Measurements from ENCODE around the gene A4GNT. TPM values are rescaled to one million over a fixed set of nuclear protein-coding genes. Genes with fewer than 3 reads are reported as not detected.
"Not testable (repeated sequence)": the region's sequence is repeated elsewhere in the genome, so short reads cannot be mapped to it uniquely, and the experiment has no call there.

The A4GNT gene
- total RNA-seq = not detected in 2 replicates

GRCh38 chr3:138132239-138132638 lies at the start of gene A4GNT:
A4GNT (minus strand) TSS chr3:138132390; CDS start chr3:138131256, 1,134 bp downstream.
- DNase-seq (ENCODE audit: low spot score) = no peak
- H3K36me3 Mint-ChIP-seq (ENCODE audit: low read depth) = no peaks in the 10 kb centered on the region
- intact Hi-C loops (cut with micrococcal nuclease) = no loop called here
- no peaks in the 10 kb centered on the region for H3K4me1 Mint-ChIP-seq (ENCODE audit: low read depth)
- H3K9me3 Mint-ChIP-seq = no peaks in the 10 kb centered on the region
- H3K27ac Mint-ChIP-seq = no peak within 1 kb of the TSS
- no peak within 1 kb of the TSS for H3K4me3 Mint-ChIP-seq
- peaks cover 32% of the 10 kb centered on the region for H3K27me3 Mint-ChIP-seq (ENCODE audit: insufficient read depth)

DNA sequence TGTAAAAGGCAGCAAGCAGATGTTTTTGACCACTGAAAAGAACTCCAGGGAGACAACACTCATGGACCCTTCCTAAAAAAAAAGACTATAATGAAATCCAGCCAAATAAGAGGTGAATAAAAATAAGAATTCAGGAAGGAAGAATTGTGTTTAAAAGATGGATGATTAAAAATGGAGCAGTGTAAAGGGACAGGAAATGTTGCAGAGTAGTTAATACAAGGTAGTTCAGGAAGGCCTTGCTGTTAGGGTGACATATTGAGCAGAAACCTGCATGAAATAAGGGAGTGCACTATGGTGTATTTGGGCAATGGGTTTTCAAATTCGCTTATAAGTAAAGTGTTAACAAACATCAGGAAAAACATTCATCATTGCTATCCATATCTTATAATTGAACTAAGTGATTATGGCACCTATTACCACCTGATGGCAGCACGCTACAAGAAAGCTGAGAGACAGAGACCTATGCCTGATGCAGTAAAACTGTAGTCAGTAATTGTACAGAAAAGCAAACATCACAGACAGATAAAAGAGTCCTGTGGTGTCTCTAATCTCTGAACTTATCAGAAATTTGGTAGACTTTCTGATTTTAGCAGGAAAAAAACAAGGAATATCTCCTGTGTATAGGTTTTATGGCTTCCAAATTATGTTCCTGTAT lies 48.3 kb upstream of the A4GNT start:
- intact Hi-C loops (cut with micrococcal nuclease) = loop anchor here (1.0 to 5.0 kb wide), 3 partner anchors 149 to 737 kb away; partner anchors contain the start of genes MRAS and NME9
- peaks cover 12% of the 10 kb centered on the region for H3K27me3 Mint-ChIP-seq (ENCODE audit: insufficient read depth)
- no peak for DNase-seq (ENCODE audit: low spot score)
- H3K36me3 Mint-ChIP-seq (ENCODE audit: low read depth) = no peaks in the 10 kb centered on the region
- H3K27ac Mint-ChIP-seq = no peak overlapping the region
- H3K4me3 Mint-ChIP-seq = no peak overlapping the region
- peaks cover 5% of the 10 kb centered on the region for H3K4me1 Mint-ChIP-seq (ENCODE audit: low read depth)
- no peaks in the 10 kb centered on the region for H3K9me3 Mint-ChIP-seq

DNA sequence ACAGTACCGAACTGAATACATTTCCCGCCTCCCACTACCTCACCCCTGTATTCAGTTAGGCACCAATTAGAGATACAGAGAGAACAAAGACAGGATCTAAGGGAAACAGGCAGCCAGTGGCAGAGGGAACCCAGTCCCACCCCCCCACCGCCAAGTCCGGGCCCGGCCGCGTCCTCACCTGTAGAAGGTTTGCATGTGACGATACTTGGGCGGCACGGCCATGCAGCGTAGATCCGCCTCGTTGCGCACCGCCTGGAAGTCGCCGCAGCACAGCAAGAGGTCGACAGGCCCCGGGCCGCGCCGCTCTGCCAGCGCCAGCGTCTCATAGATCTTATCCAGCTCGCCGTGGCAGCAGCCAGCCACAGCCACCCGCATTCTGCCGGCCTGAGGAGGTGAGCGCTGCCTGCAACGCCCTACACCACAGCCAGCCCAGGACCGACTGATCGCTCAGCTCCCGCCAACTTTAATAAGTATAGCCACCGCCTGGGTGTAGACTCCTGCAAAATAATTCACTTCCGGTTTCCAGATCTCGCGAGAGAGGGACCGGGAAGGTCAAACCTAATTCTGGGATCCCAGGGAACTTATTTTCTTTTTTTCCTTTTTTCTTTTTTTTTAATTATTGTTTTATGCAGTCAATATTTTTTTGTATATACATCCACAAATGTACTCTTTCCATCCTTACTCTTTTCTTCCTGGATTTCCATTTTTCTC lies 42.4 kb upstream of the A4GNT start, which contains the start of gene DBR1:
TSS of gene DBR1 (minus strand) at position 501 of the 711 bp plus-strand sequence. CDS start at position 375, 126 bp downstream.
- intact Hi-C loops (cut with micrococcal nuclease) = loop anchor here (1.0 to 5.0 kb wide), 6 partner anchors 13 to 1215 kb away; partner anchors contain the start of genes ARMC8, CEP70, COPB2 and MRPS22
- peaks cover 42% of the 10 kb centered on the region for H3K4me1 Mint-ChIP-seq (ENCODE audit: low read depth)
- H3K27me3 Mint-ChIP-seq (ENCODE audit: insufficient read depth) = peaks cover 7% of the 10 kb centered on the region
- peak within 1 kb of the TSS; percentile 94 for H3K27ac Mint-ChIP-seq
- H3K4me3 Mint-ChIP-seq = peak within 1 kb of the TSS; percentile 98
- peak; percentile 68 for DNase-seq (ENCODE audit: low spot score)
- peaks cover 18% of the 10 kb centered on the region for H3K36me3 Mint-ChIP-seq (ENCODE audit: low read depth)
- H3K9me3 Mint-ChIP-seq = no peaks in the 10 kb centered on the region

DNA sequence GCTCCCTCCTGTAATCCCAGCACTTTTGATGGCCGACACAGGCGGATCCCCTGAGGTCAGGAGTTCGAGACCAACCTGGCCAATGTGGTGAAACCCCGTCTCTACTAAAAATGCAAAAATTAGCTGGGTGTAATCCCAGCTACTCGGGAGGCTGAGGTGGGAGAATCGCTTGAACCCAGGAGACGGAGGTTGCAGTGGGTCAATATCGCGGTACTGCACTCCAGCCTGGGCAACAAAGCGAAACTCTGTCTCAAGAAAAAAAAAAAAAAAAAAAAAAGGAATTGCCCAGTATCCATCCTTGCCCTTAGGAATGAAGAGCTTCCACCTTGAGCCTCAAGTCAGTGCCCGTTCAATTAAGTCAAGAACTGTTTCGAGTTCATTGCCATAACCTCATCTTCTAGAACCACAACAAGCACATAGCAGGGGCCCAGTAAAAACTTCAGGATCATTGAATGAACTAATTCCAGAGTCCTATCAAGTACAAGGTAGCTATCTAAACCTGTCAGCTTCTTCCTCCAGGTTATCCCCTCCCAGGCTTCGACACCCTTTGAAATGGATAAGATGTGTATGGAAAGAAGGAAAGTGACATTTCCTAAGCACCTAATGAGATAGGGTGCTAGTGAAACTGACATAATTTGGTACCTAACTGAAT lies 41.7 kb upstream of the A4GNT start:
- Mint-ChIP-seq H3K9me3 (no peaks in the 10 kb centered on the region), H3K36me3 (ENCODE audit: low read depth) (peaks cover 19% of the 10 kb centered on the region), H3K4me3 (peak overlapping the region; percentile 98), H3K27ac (peak overlapping the region; percentile 94), H3K4me1 (ENCODE audit: low read depth) (peaks cover 42% of the 10 kb centered on the region), H3K27me3 (ENCODE audit: insufficient read depth) (peaks cover 3% of the 10 kb centered on the region)
- DNase-seq (ENCODE audit: low spot score) = no peak
- intact Hi-C loops (cut with micrococcal nuclease) = loop anchor here (1.0 to 5.0 kb wide), 6 partner anchors 13 to 1215 kb away; partner anchors contain the start of genes ARMC8, CEP70, COPB2 and MRPS22

- no peaks in the 10 kb centered on the region for H3K27me3 Mint-ChIP-seq (ENCODE audit: insufficient read depth)
- H3K27ac Mint-ChIP-seq = peak overlapping the region; percentile 44
- peaks cover 22% of the 10 kb centered on the region for H3K36me3 Mint-ChIP-seq (ENCODE audit: low read depth)
- peak overlapping the region; percentile 49 for H3K4me3 Mint-ChIP-seq
- H3K4me1 Mint-ChIP-seq (ENCODE audit: low read depth) = peaks cover 42% of the 10 kb centered on the region
- no peaks in the 10 kb centered on the region for H3K9me3 Mint-ChIP-seq
- intact Hi-C loops (cut with micrococcal nuclease) = loop anchor here (5.0 kb wide), 3 partner anchors 420 to 1170 kb away; partner anchors contain the start of genes CEP70, MRPS22 and PIK3CB
- DNase-seq (ENCODE audit: low spot score) = no peak
Observed at GRCh38 chr3:138172625-138173024, 40.4 kb upstream of the A4GNT start.

DNA sequence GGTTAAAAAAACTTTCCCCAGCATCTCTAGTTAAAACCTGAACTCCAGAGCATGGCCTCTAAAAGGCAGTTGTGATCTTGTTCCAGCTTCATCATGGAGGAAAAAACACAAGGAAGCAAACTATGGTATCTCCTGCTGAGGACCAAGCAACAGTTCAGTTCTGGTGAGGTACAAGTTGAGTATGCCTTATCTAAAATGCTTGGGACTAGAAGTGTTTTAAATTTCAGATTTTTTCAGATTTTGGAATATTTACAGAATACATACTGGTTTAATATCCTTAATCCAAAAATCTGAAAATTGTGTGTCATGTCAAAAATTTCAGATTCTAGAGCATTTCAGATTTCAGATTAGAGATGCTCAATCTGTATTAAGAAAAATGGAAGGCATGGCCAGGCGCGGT lies 32.9 kb upstream of the A4GNT start:
- no peaks in the 10 kb centered on the region for H3K4me1 Mint-ChIP-seq (ENCODE audit: low read depth)
- intact Hi-C loops (cut with micrococcal nuclease) = no loop called here
- no peak overlapping the region for H3K4me3 Mint-ChIP-seq
- DNase-seq (ENCODE audit: low spot score) = no peak
- H3K36me3 Mint-ChIP-seq (ENCODE audit: low read depth) = peaks cover 43% of the 10 kb centered on the region
- no peaks in the 10 kb centered on the region for H3K27me3 Mint-ChIP-seq (ENCODE audit: insufficient read depth)
- H3K27ac Mint-ChIP-seq = no peak overlapping the region
- no peaks in the 10 kb centered on the region for H3K9me3 Mint-ChIP-seq

GRCh38 chr3:138157743-138158142 lies 25.6 kb upstream of the A4GNT start:
- intact Hi-C loops (cut with micrococcal nuclease) = no loop called here
- Mint-ChIP-seq H3K4me1 (ENCODE audit: low read depth) (no peaks in the 10 kb centered on the region), H3K27ac (no peak overlapping the region), H3K36me3 (ENCODE audit: low read depth) (peaks cover 11% of the 10 kb centered on the region), H3K4me3 (no peak overlapping the region), H3K9me3 (peaks cover 13% of the 10 kb centered on the region), H3K27me3 (ENCODE audit: insufficient read depth) (peaks cover 4% of the 10 kb centered on the region)
- DNase-seq (ENCODE audit: low spot score) = no peak

DNA sequence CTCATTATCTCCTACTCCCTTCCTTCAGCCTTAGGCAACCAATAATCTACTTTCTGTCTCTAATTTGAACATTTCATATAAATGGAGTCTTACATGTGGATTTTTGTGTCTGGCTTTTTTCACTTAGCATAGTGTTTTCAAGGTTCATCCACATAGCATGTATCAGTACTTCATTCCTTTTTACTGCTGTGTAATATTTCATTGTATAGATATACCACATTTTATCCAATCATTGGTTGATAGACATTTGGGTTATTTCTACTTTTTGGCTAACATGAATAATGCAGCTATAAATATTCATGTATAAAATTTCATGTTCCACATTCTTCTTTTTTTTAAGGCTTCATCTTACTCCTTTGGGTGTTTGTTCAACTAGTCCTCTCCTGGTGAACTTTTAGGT lies 22.3 kb upstream of the A4GNT start:
- no peak overlapping the region for H3K27ac Mint-ChIP-seq

GRCh38 chr3:138148503-138148902 lies 16.3 kb upstream of the A4GNT start:
- intact Hi-C loops (cut with micrococcal nuclease) = no loop called here
- H3K36me3 Mint-ChIP-seq (ENCODE audit: low read depth) = no peaks in the 10 kb centered on the region

More for the DNA sequence above, 22.3 kb upstream of the A4GNT start:
- Mint-ChIP-seq H3K4me3 (no peak overlapping the region), H3K36me3 (ENCODE audit: low read depth) (no peaks in the 10 kb centered on the region), H3K27me3 (ENCODE audit: insufficient read depth) (peaks cover 6% of the 10 kb centered on the region), H3K4me1 (ENCODE audit: low read depth) (no peaks in the 10 kb centered on the region), H3K9me3 (peaks cover 13% of the 10 kb centered on the region)
- intact Hi-C loops (cut with micrococcal nuclease) = no loop called here
- DNase-seq (ENCODE audit: low spot score) = no peak

GRCh38 chr3:138142181-138142580 lies 10.0 kb upstream of the A4GNT start:
- H3K9me3 Mint-ChIP-seq; H3K36me3 Mint-ChIP-seq (ENCODE audit: low read depth); H3K4me3 Mint-ChIP-seq; intact Hi-C loops (cut with micrococcal nuclease); DNase-seq (ENCODE audit: low spot score); H3K27ac Mint-ChIP-seq; H3K4me1 Mint-ChIP-seq (ENCODE audit: low read depth): not testable (repeated sequence)
- H3K27me3 Mint-ChIP-seq (ENCODE audit: insufficient read depth) = peaks cover 23% of the 10 kb centered on the region

More at GRCh38 chr3:138148503-138148902, 16.3 kb upstream of the A4GNT start:
- Mint-ChIP-seq H3K9me3 (peaks cover 2% of the 10 kb centered on the region), H3K4me3 (no peak overlapping the region), H3K27ac (no peak overlapping the region), H3K27me3 (ENCODE audit: insufficient read depth) (peaks cover 12% of the 10 kb centered on the region), H3K4me1 (ENCODE audit: low read depth) (no peaks in the 10 kb centered on the region)
- no peak for DNase-seq (ENCODE audit: low spot score)

- intact Hi-C loops (cut with micrococcal nuclease) = no loop called here
- no peak for DNase-seq (ENCODE audit: low spot score)
- Mint-ChIP-seq H3K27me3 (ENCODE audit: insufficient read depth) (peaks cover 26% of the 10 kb centered on the region), H3K4me3 (no peak overlapping the region), H3K9me3 (no peaks in the 10 kb centered on the region), H3K36me3 (ENCODE audit: low read depth) (no peaks in the 10 kb centered on the region), H3K4me1 (ENCODE audit: low read depth) (no peaks in the 10 kb centered on the region), H3K27ac (no peak overlapping the region)
Observed at GRCh38 chr3:138140940-138141339, 8.8 kb upstream of the A4GNT start.

DNA sequence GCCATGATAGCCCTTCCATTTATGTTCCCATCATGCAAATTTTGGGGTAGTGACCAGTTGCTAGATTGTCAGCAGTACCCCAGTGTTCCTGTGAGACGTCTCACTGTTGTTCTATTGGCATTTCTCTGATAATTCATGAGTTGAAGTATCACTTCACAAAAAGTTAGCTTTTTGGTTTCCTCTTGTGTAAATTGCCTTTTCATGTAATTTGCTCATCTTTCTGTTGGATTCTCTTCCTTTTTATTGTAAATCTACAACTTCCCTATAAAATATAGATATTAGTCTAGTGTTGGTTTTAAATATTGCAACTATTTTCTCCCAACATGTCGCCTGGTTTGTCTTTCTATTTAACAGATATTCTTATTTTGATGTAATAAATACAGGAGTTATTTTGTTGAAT lies 7.5 kb upstream of the A4GNT start:
- no peaks in the 10 kb centered on the region for H3K36me3 Mint-ChIP-seq (ENCODE audit: low read depth)
- no peaks in the 10 kb centered on the region for H3K9me3 Mint-ChIP-seq
- no peaks in the 10 kb centered on the region for H3K4me1 Mint-ChIP-seq (ENCODE audit: low read depth)
- no peak for DNase-seq (ENCODE audit: low spot score)
- H3K4me3 Mint-ChIP-seq = no peak overlapping the region
- H3K27me3 Mint-ChIP-seq (ENCODE audit: insufficient read depth) = peaks cover 29% of the 10 kb centered on the region
- H3K27ac Mint-ChIP-seq = no peak overlapping the region
- intact Hi-C loops (cut with micrococcal nuclease) = no loop called here

Data from activated T-helper 1 cell treated with anti-CD3 and anti-CD28 coated beads, Interleukin-12 subunit alpha, Interleukin-12 subunit beta, Interleukin-2, Interleukin-4 antibody, amounts not matched to agents 30 ng/mL and 10 ng/mL and 1 ng/mL, durations not matched to agents 14 hours and 24 hours and 36 hours (primary cell).